ENCODE data around the gene CNGB1. TPM values are rescaled to one million over a fixed set of nuclear protein-coding genes. Genes with fewer than 3 reads are reported as not detected.

Gene CNGB1
- total RNA-seq, 1 experiment from 2014 or later: 0.04 TPM

DNA sequence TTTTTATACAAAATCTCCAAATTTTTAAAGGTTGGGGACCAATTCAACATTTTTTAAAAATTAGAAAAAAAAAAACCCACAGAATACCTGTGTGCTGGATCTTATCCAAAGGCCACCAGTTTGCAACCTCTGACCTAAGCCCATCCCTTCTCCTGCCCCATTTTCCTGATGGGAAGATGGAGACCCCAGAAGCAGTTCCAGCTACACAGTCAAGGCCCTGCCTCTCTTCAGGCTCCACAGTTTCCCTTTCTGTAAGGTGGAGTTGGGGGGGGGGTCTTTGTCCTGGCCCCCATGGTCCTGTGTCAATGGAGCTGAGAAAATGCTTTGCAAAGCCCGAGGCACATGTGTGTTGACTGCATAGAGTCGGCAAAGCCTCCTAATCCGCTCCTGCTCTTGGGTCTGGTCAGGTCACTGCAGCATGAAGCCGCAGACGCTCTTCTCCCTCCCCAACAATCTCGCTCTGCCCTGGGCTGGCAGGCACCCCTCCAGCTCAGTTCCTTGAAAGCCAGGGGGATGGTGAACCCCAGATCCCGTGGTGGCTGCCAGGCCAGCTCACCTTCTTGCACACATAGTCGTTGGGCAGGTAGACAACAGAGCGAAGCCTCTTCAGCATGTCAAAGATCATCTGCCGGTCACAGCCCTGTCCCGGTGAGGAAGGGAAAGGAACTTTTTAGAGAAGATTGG lies 70.0 kb downstream of the CNGB1 start:
- no peak for TF ChIP-seq EZH2phosphoT487 (IDR thresholded peaks at IDR 0.05; ENCODE audit: borderline replicate concordance, low read length)
- no peak for TF ChIP-seq EZH2 (IDR thresholded peaks at IDR 0.05; ENCODE audit: low read length, unreplicated experiment)
- no peak for TF ChIP-seq CTCF (conservative IDR thresholded peaks at IDR 0.05; ENCODE audit: low read depth, low read length)
- H3K27me3 ChIP-seq (ENCODE audit: low read length): no peaks in the 10 kb centered on the region

DNA sequence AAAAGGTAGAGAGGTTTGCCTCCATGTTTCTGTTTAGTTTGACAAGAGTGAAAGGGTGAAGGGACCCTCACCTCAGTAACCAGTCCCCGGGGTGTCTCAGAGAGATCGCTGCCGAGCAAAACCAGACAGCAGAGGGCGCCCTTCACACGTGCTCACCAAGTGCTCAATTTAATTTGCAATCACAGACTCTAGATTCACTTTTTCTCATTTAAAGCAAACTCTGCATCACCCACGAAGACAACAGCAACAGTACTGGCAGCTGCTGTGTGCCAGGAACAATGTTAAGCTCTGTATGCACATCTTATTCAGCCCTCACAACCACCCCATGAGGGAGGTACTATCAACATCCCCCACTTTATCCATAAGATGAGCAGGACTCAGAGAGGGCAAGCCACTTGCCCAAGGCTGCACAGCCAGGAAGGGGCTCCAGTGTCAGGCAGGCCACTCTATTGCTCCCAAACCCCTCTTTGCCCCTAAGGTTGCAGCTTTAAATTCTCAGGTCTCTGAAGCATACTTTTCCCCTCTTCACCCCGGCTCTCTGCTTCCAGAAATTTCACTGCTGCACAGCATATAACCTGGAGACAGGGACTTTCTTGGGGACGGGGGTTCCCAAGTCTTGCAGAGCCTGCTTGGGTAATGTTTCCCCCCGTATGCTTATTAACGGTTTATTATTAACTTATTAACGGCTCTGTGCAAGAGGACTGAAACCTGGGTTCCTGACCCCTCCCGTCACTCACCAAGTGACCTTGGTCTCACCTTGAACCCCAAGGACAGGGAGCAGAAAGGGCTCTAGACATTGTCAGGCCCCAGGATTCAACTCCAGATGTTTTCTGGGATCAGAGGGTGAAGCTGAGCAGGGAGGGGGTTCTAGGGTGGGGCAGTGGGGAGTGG lies 70.9 kb downstream of the CNGB1 start:
- Histone ChIP-seq H3K4me3 (ENCODE audit: low read length) (no peak overlapping the region), H3K36me3 (ENCODE audit: low read depth, low read length) (no peaks in the 10 kb centered on the region), H3K79me2 (ENCODE audit: low read length) (no peaks in the 10 kb centered on the region), H3K9me3 (ENCODE audit: low read length) (no peaks in the 10 kb centered on the region), H3K4me2 (ENCODE audit: low read length) (no peak overlapping the region), H4K20me1 (ENCODE audit: low read length) (no peaks in the 10 kb centered on the region), H2AFZ (ENCODE audit: low read length) (no peak overlapping the region), H3K4me1 (ENCODE audit: insufficient read depth, low read length) (no peaks in the 10 kb centered on the region), H3F3A (ENCODE audit: low read length, unreplicated experiment) (no peaks in the 10 kb centered on the region), H3K9me2 (replicated peaks; ENCODE audit: low read length) (no peaks in the 10 kb centered on the region), H3K27me3 (ENCODE audit: low read length) (no peaks in the 10 kb centered on the region), H3K9ac (ENCODE audit: low read length) (no peak overlapping the region), H3K27ac (ENCODE audit: low read length) (no peak overlapping the region)
- intact Hi-C loops (cut with micrococcal nuclease): loop anchor here (1.0 kb wide), 1 partner anchor 105 kb away; no protein-coding TSS in a partner anchor
- TF ChIP-seq EZH2phosphoT487 (IDR thresholded peaks at IDR 0.05; ENCODE audit: borderline replicate concordance, low read length): no peak
- peak; percentile 86 for TF ChIP-seq CTCF (conservative IDR thresholded peaks at IDR 0.05; ENCODE audit: low read depth, low read length)
- POLR2A ChIA-PET (ENCODE audit: unreplicated experiment): no interaction called here
- ATAC-seq (peak; percentile 73), DNase-seq (peak; percentile 68)
- CTCF ChIA-PET: no interaction called here
- BruUV-seq (replicated peaks): no TSS peak

More for the DNA sequence above, 70.0 kb downstream of the CNGB1 start:
- Histone ChIP-seq H3K9me2 (replicated peaks; ENCODE audit: low read length) (no peaks in the 10 kb centered on the region), H3K4me2 (ENCODE audit: low read length) (no peak overlapping the region), H2AFZ (ENCODE audit: low read length) (no peak overlapping the region), H3K4me1 (ENCODE audit: insufficient read depth, low read length) (no peaks in the 10 kb centered on the region), H3K79me2 (ENCODE audit: low read length) (no peaks in the 10 kb centered on the region), H4K20me1 (ENCODE audit: low read length) (no peaks in the 10 kb centered on the region), H3K9ac (ENCODE audit: low read length) (no peak overlapping the region), H3K4me3 (ENCODE audit: low read length) (no peak overlapping the region), H3K27ac (ENCODE audit: low read length) (no peak overlapping the region), H3K36me3 (ENCODE audit: low read depth, low read length) (no peaks in the 10 kb centered on the region), H3K9me3 (ENCODE audit: low read length) (no peaks in the 10 kb centered on the region), H3F3A (ENCODE audit: low read length, unreplicated experiment) (no peaks in the 10 kb centered on the region)
- intact Hi-C loops (cut with micrococcal nuclease): no loop called here
- no peak for ATAC-seq
- DNase-seq: no peak
- POLR2A ChIA-PET (ENCODE audit: unreplicated experiment): no interaction called here
- BruUV-seq (replicated peaks): no TSS peak
- CTCF ChIA-PET: no interaction called here

Measured in PC-3 (cell line).